Vagina (tissue), 2 donors: ENCODE measurements around the gene NELFB.

ENCODE experiments used
- CTCF ChIP-seq, 3 experiments: fragments of 450-650 bp in 2 of 3; fragments of 200-600 bp in 1 of 3; sonication (generic) in 1 of 3; IDR thresholded peaks; one replicate each; pipeline ENCODE4 v1.5.1; 2017 to 2019; ENCODE audit warnings: antibody characterized with exemption in 3 of 3, mild to moderate bottlenecking in 2 of 3, moderate library complexity in 2 of 3
- POLR2A ChIP-seq, 2 donors: fragments of 450-650 bp; IDR thresholded peaks; one replicate each; pipeline ENCODE4 v1.6.1; 2017; ENCODE audit warnings: antibody characterized with exemption in 2 of 2, mild to moderate bottlenecking in 2 of 2, moderate library complexity in 2 of 2
- POLR2AphosphoS5 ChIP-seq, 2 donors: sonication (generic); formaldehyde crosslinking; IDR thresholded peaks; one replicate each; pipeline ENCODE4 v1.9.0; 2017; ENCODE audit warnings: antibody characterized with exemption in 2 of 2, mild to moderate bottlenecking in 2 of 2, low read depth in 1 of 2; ENCODE audit not compliant: insufficient read depth in 1 of 2

GRCh38 chr9:137278061-137278701 is 23.1 kb downstream of the NELFB start:
- TF ChIP-seq CTCF (IDR thresholded peaks at IDR 0.05) (no peak), POLR2A (IDR thresholded peaks at IDR 0.05) (no peak), POLR2AphosphoS5 (IDR thresholded peaks at IDR 0.05; ENCODE audit: insufficient read depth in 1 of 2, low read depth in 1 of 2) (no peak)
